GM19025 (cell line): ENCODE results near the gene OPRL1.
"Not testable (repeated sequence)": the region's sequence is repeated elsewhere in the genome, so short reads cannot be mapped to it uniquely, and the experiment has no call there.

Experiments used
- ATAC-seq: cut with Tn5 transposase; IDR thresholded peaks from one replicate; pipeline ENCODE4 v1.9.1; 2021; ENCODE audit warnings: mild to moderate bottlenecking, low read depth, moderate library complexity; ENCODE audit not compliant: unreplicated experiment

The OPRL1 gene

GRCh38 chr20:64083378-64083803, 3.5 kb downstream of the OPRL1 start:
- ATAC-seq: no peak

- ATAC-seq: no peak
Observed at GRCh38 chr20:64083804-64084684, 4.2 kb downstream of the OPRL1 start, which contains the start of gene LKAAEAR1. TSS of gene LKAAEAR1 (minus strand) at chr20:64084398. CDS start at chr20:64084219, 179 bp downstream.

GRCh38 chr20:64084685-64085152, 4.8 kb downstream of the OPRL1 start:
- no peak for ATAC-seq

- ATAC-seq: no peak
Observed at GRCh38 chr20:64086801-64087200, 6.9 kb downstream of the OPRL1 start.

GRCh38 chr20:64087226-64087825, 7.4 kb downstream of the OPRL1 start:
- ATAC-seq: not testable (repeated sequence)

- ATAC-seq: not testable (repeated sequence)
Observed at GRCh38 chr20:64088586-64088985, 8.7 kb downstream of the OPRL1 start.

GRCh38 chr20:64090165-64090564, 10.3 kb downstream of the OPRL1 start:
- ATAC-seq: no peak

GRCh38 chr20:64091340-64091739, 11.5 kb downstream of the OPRL1 start:
- no peak for ATAC-seq

GRCh38 chr20:64091770-64092169, 11.9 kb downstream of the OPRL1 start:
- no peak for ATAC-seq

GRCh38 chr20:64092258-64093012, 12.6 kb downstream of the OPRL1 start:
- no peak for ATAC-seq

GRCh38 chr20:64093013-64093503, 13.2 kb downstream of the OPRL1 start:
- ATAC-seq: no peak

GRCh38 chr20:64095455-64095854, 15.6 kb downstream of the OPRL1 start:
- no peak for ATAC-seq

GRCh38 chr20:64095927-64096326, 16.0 kb downstream of the OPRL1 start:
- no peak for ATAC-seq

- no peak for ATAC-seq
Observed at GRCh38 chr20:64096535-64096934, 16.7 kb downstream of the OPRL1 start.

GRCh38 chr20:64098471-64099013, 18.7 kb downstream of the OPRL1 start:
- no peak for ATAC-seq

GRCh38 chr20:64099086-64099786, 19.4 kb downstream of the OPRL1 start:
- no peak for ATAC-seq

GRCh38 chr20:64099880-64100565, 20.1 kb downstream of the OPRL1 start:
- no peak for ATAC-seq

GRCh38 chr20:64100566-64100888, 20.6 kb downstream of the OPRL1 start:
- ATAC-seq: no peak

GRCh38 chr20:64100946-64101688, 21.2 kb downstream of the OPRL1 start:
- ATAC-seq: no peak
